ENCODE measurements around the gene ECI1. TPM values are rescaled to one million over a fixed set of nuclear protein-coding genes. Genes with fewer than 3 reads are reported as not detected.

The ECI1 gene
- total and polyA plus RNA-seq, 2 of the 13 experiments (the other 11 are each of a cell fraction or from before 2014, with no cell fraction given), result 82.0 to 102 TPM

DNA sequence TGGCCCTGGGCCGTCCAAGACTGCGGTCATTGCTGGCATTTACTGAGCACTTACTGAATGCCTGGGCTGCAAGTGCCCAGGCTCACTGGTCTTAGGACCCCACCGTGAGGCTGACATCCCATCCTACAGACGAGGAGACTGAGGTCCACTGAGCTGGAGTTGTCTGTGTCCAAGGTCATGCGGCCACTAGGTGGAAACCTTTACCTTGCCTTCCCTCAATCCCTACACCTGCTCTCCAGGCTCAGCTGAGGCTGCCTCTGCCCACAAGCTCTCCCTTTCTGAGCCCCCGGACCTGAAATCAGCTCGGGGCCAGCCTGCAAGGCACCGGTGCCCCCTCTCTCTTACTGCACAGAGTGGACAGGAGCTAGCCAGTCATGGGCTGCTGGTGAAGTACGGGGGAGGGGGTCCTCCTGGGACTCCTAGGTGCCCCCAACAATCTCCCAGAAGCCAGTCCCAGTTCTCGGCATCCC lies 56.5 kb downstream of the ECI1 start (continued):
- TF ChIP-seq, protein P1, sequence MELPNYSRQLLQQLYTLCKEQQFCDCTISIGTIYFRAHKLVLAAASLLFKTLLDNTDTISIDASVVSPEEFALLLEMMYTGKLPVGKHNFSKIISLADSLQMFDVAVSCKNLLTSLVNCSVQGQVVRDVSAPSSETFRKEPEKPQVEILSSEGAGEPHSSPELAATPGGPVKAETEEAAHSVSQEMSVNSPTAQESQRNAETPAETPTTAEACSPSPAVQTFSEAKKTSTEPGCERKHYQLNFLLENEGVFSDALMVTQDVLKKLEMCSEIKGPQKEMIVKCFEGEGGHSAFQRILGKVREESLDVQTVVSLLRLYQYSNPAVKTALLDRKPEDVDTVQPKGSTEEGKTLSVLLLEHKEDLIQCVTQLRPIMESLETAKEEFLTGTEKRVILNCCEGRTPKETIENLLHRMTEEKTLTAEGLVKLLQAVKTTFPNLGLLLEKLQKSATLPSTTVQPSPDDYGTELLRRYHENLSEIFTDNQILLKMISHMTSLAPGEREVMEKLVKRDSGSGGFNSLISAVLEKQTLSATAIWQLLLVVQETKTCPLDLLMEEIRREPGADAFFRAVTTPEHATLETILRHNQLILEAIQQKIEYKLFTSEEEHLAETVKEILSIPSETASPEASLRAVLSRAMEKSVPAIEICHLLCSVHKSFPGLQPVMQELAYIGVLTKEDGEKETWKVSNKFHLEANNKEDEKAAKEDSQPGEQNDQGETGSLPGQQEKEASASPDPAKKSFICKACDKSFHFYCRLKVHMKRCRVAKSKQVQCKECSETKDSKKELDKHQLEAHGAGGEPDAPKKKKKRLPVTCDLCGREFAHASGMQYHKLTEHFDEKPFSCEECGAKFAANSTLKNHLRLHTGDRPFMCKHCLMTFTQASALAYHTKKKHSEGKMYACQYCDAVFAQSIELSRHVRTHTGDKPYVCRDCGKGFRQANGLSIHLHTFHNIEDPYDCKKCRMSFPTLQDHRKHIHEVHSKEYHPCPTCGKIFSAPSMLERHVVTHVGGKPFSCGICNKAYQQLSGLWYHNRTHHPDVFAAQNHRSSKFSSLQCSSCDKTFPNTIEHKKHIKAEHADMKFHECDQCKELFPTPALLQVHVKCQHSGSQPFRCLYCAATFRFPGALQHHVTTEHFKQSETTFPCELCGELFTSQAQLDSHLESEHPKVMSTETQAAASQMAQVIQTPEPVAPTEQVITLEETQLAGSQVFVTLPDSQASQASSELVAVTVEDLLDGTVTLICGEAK (IDR thresholded peaks at IDR 0.05), result no peak
- TF ChIP-seq, protein P1 (CRISPR knock-in tag; IDR thresholded peaks at IDR 0.05), result 0 out of 2 replicates have a peak, but pooled peaks have one; percentile 30
- TF ChIP-seq ZNF468 (CRISPR knock-in tag; IDR thresholded peaks at IDR 0.05), result 0 out of 2 replicates have a peak, but pooled peaks have one; percentile 46
- TF ChIP-seq ZBTB38 (CRISPR knock-in tag; IDR thresholded peaks at IDR 0.05), result peak; percentile 42; the same call in 1 of the 2 replicates
- no peak for TF ChIP-seq RFXAP (CRISPR knock-in tag; IDR thresholded peaks at IDR 0.05; ENCODE audit: borderline replicate concordance)
- TF ChIP-seq SYNCRIP (IDR thresholded peaks at IDR 0.05; ENCODE audit: insufficient read depth, low read depth, low read length), result no peak
- no peak for TF ChIP-seq EED (CRISPR knock-in tag; IDR thresholded peaks at IDR 0.05)
- no peak for TF ChIP-seq SMARCC2 (IDR thresholded peaks at IDR 0.05)
- TF ChIP-seq, protein P2, sequence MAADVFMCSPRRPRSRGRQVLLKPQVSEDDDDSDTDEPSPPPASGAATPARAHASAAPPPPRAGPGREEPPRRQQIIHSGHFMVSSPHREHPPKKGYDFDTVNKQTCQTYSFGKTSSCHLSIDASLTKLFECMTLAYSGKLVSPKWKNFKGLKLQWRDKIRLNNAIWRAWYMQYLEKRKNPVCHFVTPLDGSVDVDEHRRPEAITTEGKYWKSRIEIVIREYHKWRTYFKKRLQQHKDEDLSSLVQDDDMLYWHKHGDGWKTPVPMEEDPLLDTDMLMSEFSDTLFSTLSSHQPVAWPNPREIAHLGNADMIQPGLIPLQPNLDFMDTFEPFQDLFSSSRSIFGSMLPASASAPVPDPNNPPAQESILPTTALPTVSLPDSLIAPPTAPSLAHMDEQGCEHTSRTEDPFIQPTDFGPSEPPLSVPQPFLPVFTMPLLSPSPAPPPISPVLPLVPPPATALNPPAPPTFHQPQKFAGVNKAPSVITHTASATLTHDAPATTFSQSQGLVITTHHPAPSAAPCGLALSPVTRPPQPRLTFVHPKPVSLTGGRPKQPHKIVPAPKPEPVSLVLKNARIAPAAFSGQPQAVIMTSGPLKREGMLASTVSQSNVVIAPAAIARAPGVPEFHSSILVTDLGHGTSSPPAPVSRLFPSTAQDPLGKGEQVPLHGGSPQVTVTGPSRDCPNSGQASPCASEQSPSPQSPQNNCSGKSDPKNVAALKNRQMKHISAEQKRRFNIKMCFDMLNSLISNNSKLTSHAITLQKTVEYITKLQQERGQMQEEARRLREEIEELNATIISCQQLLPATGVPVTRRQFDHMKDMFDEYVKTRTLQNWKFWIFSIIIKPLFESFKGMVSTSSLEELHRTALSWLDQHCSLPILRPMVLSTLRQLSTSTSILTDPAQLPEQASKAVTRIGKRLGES (CRISPR knock-in tag; IDR thresholded peaks at IDR 0.05; ENCODE audit: borderline replicate concordance), result no peak
- TF ChIP-seq, protein P3, sequence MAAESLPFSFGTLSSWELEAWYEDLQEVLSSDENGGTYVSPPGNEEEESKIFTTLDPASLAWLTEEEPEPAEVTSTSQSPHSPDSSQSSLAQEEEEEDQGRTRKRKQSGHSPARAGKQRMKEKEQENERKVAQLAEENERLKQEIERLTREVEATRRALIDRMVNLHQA (CRISPR knock-in tag; IDR thresholded peaks at IDR 0.05), result no peak
- TF ChIP-seq, protein P4, sequence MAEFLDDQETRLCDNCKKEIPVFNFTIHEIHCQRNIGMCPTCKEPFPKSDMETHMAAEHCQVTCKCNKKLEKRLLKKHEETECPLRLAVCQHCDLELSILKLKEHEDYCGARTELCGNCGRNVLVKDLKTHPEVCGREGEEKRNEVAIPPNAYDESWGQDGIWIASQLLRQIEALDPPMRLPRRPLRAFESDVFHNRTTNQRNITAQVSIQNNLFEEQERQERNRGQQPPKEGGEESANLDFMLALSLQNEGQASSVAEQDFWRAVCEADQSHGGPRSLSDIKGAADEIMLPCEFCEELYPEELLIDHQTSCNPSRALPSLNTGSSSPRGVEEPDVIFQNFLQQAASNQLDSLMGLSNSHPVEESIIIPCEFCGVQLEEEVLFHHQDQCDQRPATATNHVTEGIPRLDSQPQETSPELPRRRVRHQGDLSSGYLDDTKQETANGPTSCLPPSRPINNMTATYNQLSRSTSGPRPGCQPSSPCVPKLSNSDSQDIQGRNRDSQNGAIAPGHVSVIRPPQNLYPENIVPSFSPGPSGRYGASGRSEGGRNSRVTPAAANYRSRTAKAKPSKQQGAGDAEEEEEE (CRISPR knock-in tag; IDR thresholded peaks at IDR 0.05; ENCODE audit: borderline replicate concordance), result no peak
- TF ChIP-seq HOXD1 (CRISPR knock-in tag; IDR thresholded peaks at IDR 0.05), result no peak
- no peak for TF ChIP-seq KDM3A (CRISPR knock-in tag; IDR thresholded peaks at IDR 0.05; ENCODE audit: low read depth)
- TF ChIP-seq, protein P5, sequence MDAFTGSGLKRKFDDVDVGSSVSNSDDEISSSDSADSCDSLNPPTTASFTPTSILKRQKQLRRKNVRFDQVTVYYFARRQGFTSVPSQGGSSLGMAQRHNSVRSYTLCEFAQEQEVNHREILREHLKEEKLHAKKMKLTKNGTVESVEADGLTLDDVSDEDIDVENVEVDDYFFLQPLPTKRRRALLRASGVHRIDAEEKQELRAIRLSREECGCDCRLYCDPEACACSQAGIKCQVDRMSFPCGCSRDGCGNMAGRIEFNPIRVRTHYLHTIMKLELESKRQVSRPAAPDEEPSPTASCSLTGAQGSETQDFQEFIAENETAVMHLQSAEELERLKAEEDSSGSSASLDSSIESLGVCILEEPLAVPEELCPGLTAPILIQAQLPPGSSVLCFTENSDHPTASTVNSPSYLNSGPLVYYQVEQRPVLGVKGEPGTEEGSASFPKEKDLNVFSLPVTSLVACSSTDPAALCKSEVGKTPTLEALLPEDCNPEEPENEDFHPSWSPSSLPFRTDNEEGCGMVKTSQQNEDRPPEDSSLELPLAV (CRISPR knock-in tag; conservative IDR thresholded peaks at IDR 0.05; ENCODE audit: low read depth), result no peak

Measured in HepG2 (cell line).